Measurements from ENCODE around the gene ICAM4. TPM values are rescaled to one million over a fixed set of nuclear protein-coding genes. Genes with fewer than 3 reads are reported as not detected.

ICAM4 gene
- total RNA-seq, 1 experiment from 2014 or later: 2.0 TPM

GRCh38 chr19:10271543-10272086, 15.1 kb upstream of the ICAM4 start:
- H3K4me3 Mint-ChIP-seq: peak overlapping the region; percentile 68
- ATAC-seq (no peak), DNase-seq (ENCODE audit: low spot score) (no peak)
- POLR2A ChIA-PET: interaction anchor here (0.6 to 2.5 kb wide), 9 partner anchors 13 to 117 kb away, joined by 3 to 12 read pairs (median 8); partner anchors contain the start of genes ICAM4, ICAM5 and TYK2
- CTCF ChIA-PET: interaction anchor here (0.8 to 6.1 kb wide), 28 partner anchors 8 to 587 kb away, joined by 3 to 180 read pairs (median 7); partner anchors contain the start of genes CDC37, DNM2, DNMT1 and FDX2
- H3K36me3 Mint-ChIP-seq: no peaks in the 10 kb centered on the region
- H3K4me1 Mint-ChIP-seq: 0 out of 2 replicates have a peak, but pooled peaks cover 4% of the 10 kb centered on the region
- no peak for TF ChIP-seq ZNF138 (CRISPR knock-in tag; conservative IDR thresholded peaks at IDR 0.05)
- no peak for TF ChIP-seq TEAD1 (CRISPR knock-in tag; IDR thresholded peaks at IDR 0.05)
- no peak for TF ChIP-seq ZBTB21 (CRISPR knock-in tag; IDR thresholded peaks at IDR 0.05; ENCODE audit: borderline replicate concordance)
- no peak for TF ChIP-seq ZNF317 (CRISPR knock-in tag; IDR thresholded peaks at IDR 0.05; ENCODE audit: borderline replicate concordance, low read depth)
- TF ChIP-seq OVOL2 (CRISPR knock-in tag; IDR thresholded peaks at IDR 0.05; ENCODE audit: borderline replicate concordance): no peak
- no peak for TF ChIP-seq ZMAT4 (CRISPR knock-in tag; IDR thresholded peaks at IDR 0.05)
- no peak for TF ChIP-seq RELA (CRISPR knock-in tag; IDR thresholded peaks at IDR 0.05; ENCODE audit: borderline replicate concordance)
- TF ChIP-seq USF2 (CRISPR knock-in tag; IDR thresholded peaks at IDR 0.05): no peak
- no peak for TF ChIP-seq E2F4 (CRISPR knock-in tag; IDR thresholded peaks at IDR 0.05; ENCODE audit: borderline replicate concordance, low read depth)
- no peak for TF ChIP-seq E2F1 (CRISPR knock-in tag; IDR thresholded peaks at IDR 0.05)
- TF ChIP-seq ATF2 (CRISPR knock-in tag; IDR thresholded peaks at IDR 0.05; ENCODE audit: borderline replicate concordance, low read depth): no peak
- TF ChIP-seq TEAD4 (CRISPR knock-in tag; IDR thresholded peaks at IDR 0.05): no peak
- TF ChIP-seq TP53 (CRISPR knock-in tag; IDR thresholded peaks at IDR 0.05): no peak
- TF ChIP-seq SMAD4 (CRISPR knock-in tag; IDR thresholded peaks at IDR 0.05): no peak
- no peak for TF ChIP-seq JAZF1 (CRISPR knock-in tag; IDR thresholded peaks at IDR 0.05)
- peaks cover 49% of the 10 kb centered on the region for H3K27me3 Mint-ChIP-seq (ENCODE audit: low read depth)
- H3K27ac Mint-ChIP-seq: no peak overlapping the region
- H3K9me3 Mint-ChIP-seq: no peaks in the 10 kb centered on the region

GRCh38 chr19:10274589-10274988, 12.2 kb upstream of the ICAM4 start:
- no peak overlapping the region for H3K27ac Mint-ChIP-seq
- no peaks in the 10 kb centered on the region for H3K36me3 Mint-ChIP-seq
- ATAC-seq (no peak), DNase-seq (ENCODE audit: low spot score) (no peak)
- ChIA-PET POLR2A (no interaction called here), CTCF (interaction anchor here (1.4 to 5.5 kb wide), 2 partner anchors 15 to 114 kb away, joined by 6 to 180 read pairs; partner anchors contain the start of genes ICAM4 and ICAM5)
- H3K4me1 Mint-ChIP-seq: 0 out of 2 replicates have a peak, but pooled peaks cover 4% of the 10 kb centered on the region
- peaks cover 40% of the 10 kb centered on the region for H3K27me3 Mint-ChIP-seq (ENCODE audit: low read depth)
- no peaks in the 10 kb centered on the region for H3K9me3 Mint-ChIP-seq
- H3K4me3 Mint-ChIP-seq: no peak overlapping the region
- TF ChIP-seq RORB (CRISPR knock-in tag; IDR thresholded peaks at IDR 0.05): no peak
- no peak for TF ChIP-seq NFE2L1 (CRISPR knock-in tag; IDR thresholded peaks at IDR 0.05)
- no peak for TF ChIP-seq MYBL2 (CRISPR knock-in tag; IDR thresholded peaks at IDR 0.05)
- no peak for TF ChIP-seq IRF1 (CRISPR knock-in tag; IDR thresholded peaks at IDR 0.05)
- no peak for TF ChIP-seq ERG (CRISPR knock-in tag; IDR thresholded peaks at IDR 0.05)
- TF ChIP-seq GTF2I (CRISPR knock-in tag; conservative IDR thresholded peaks at IDR 0.05): no peak
- no peak for TF ChIP-seq USF1 (CRISPR knock-in tag; IDR thresholded peaks at IDR 0.05)
- no peak for TF ChIP-seq AR (CRISPR knock-in tag; IDR thresholded peaks at IDR 0.05)
- TF ChIP-seq CREM (CRISPR knock-in tag; IDR thresholded peaks at IDR 0.05): no peak
- no peak for TF ChIP-seq IRF2 (CRISPR knock-in tag; IDR thresholded peaks at IDR 0.05; ENCODE audit: borderline replicate concordance, low read depth)
